ENCODE measurements around the gene EDEM1.

DNA sequence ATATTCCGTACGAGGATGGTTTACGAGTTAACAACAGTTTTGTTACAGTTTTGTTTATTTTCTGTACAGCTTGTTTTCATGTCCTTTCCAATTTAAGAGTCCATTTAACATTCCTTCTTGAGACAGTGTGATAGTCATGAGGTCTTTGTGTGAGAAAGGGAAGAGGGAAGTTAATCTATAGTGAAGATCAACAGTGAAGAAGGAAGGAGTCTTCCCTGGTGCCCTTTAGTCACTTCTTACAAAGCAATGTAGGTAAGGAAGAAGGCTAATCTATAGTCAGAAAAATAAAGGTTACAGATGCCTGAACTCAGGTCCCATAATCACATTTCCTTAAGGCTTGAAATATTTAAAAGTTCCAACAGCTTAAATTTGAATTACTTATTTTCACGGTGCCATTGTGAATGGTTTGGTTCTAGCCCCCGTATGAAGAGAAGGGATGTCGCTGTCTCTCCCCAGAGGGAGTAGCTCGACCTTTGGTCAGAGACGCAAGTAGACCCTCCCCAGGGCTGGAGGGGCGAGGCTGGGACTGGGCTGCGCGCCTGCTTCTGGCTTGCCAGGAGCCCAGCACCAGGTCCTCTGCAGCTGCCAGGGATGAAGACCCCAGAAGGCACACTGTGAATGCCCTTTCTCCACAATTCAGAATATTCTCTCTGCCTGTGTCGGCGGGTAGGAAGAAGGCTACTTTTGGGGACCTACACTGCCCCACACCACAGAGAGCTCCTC is 34.9 kb downstream of the EDEM1 start:
- TF ChIP-seq, protein P1, sequence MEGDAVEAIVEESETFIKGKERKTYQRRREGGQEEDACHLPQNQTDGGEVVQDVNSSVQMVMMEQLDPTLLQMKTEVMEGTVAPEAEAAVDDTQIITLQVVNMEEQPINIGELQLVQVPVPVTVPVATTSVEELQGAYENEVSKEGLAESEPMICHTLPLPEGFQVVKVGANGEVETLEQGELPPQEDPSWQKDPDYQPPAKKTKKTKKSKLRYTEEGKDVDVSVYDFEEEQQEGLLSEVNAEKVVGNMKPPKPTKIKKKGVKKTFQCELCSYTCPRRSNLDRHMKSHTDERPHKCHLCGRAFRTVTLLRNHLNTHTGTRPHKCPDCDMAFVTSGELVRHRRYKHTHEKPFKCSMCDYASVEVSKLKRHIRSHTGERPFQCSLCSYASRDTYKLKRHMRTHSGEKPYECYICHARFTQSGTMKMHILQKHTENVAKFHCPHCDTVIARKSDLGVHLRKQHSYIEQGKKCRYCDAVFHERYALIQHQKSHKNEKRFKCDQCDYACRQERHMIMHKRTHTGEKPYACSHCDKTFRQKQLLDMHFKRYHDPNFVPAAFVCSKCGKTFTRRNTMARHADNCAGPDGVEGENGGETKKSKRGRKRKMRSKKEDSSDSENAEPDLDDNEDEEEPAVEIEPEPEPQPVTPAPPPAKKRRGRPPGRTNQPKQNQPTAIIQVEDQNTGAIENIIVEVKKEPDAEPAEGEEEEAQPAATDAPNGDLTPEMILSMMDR (IDR thresholded peaks at IDR 0.05; ENCODE audit: insufficient read depth, low read depth, low read length), result no peak
- TF ChIP-seq EZH2 (IDR thresholded peaks at IDR 0.05; ENCODE audit: insufficient read depth, low read length), result no peak
